Activated naive CD4-positive, alpha-beta T cell treated with anti-CD3 and anti-CD28 coated beads, Interleukin-2, amount 50 U/mL, for 16 hours (primary cell): ENCODE results near the gene SPACA6.
"Not testable (repeated sequence)": the region's sequence is repeated elsewhere in the genome, so short reads cannot be mapped to it uniquely, and the experiment has no call there.

Experiments used
- DNase-seq: peaks from one replicate; pipeline ENCODE4 v3.0.0-alpha.2; 2020

SPACA6 gene

GRCh38 chr19:51706885-51707284 is 13.8 kb downstream of the SPACA6 start:
- DNase-seq: no peak

GRCh38 chr19:51708811-51709210 is 15.7 kb downstream of the SPACA6 start:
- no peak for DNase-seq

GRCh38 chr19:51709575-51709974 is 16.4 kb downstream of the SPACA6 start:
- no peak for DNase-seq

DNA sequence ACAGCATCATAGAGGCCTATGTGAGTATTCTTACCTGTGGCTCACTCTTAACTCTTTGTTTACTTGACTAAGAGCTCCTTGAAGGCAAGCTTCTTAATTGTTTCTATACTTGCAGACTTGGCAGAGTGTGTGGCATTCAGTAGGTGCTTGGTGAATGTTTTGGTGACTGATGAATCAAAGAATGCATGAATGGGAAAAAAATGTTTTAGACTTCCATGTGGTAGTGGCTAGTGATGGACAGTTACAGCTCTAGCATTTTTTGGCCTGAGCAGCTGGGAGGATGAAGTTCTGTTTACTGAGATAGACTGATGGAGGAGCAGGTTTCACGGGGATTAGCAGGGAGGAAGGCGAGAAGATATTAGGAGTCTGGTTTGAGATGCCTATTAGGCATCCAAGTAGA is 17.0 kb downstream of the SPACA6 start:
- DNase-seq: no peak

DNA sequence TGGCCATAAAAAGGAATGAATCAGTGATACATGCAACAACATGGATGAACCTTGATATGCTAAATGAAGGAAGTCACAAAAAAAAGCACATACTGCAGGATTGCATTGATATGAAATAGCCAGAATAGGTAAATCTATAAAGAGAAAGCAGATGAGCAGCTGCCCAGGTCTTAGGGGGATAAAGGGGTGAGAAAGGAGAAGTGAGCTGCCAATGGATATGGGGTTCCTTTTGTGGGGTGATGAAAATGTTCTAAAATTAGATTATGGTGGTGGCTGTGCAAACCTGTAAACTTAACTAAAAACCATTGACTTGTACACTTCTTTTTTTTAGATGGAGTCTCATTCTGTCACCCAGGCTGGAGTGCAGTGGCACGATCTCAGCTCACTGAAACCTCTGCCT is 18.6 kb downstream of the SPACA6 start:
- no peak for DNase-seq

GRCh38 chr19:51712461-51713081 is 19.4 kb downstream of the SPACA6 start:
- no peak for DNase-seq

DNA sequence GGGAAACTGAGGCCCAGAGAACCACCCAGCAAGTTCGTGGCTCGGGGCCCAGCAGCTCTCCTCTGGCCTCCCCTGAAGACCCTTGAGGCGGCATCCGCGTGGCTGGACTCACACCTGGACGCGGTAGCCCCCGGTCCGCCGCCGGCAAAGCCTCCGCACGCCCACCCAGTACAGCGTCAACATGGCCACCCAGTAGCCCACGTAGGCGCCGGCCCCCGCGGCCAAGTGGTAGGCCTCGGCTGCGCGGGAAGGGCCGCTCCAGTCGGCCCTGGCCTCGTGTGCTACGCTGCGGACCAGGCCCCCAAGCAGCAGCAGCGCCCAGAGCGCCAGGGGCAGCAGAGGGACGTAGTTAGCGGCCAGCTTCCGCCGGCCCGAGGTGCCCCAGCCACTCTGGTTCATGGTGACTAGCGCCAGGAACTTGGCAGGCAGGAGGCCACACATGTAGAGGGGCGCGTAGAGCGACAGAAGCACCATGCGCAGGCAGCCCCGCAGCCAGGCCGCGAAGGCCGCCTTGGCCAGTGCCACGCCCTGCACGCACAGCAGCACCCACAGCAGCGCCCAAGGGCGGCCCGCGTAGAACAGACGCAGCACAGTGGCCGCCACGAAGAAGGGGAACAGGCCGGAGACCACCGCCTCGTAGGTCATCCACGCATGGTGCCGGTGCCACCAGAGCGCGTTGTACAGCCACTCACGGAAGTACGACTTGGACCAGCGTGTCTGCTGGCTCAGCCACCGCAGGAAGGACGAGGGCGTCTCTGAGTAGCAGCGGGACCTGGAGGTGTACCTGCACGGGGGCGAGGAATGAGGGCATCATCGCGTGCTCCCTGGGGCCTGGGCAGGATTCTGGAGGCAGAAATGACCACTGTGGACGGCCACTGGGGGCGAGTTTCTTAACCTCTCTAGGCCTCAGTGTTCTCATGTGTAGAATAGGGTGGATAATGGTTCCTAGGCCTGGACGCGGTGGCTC is 20.5 kb downstream of the SPACA6 start:
- no peak for DNase-seq

- DNase-seq: no peak
Measured at GRCh38 chr19:51714848-51715247, 21.7 kb downstream of the SPACA6 start.

DNA sequence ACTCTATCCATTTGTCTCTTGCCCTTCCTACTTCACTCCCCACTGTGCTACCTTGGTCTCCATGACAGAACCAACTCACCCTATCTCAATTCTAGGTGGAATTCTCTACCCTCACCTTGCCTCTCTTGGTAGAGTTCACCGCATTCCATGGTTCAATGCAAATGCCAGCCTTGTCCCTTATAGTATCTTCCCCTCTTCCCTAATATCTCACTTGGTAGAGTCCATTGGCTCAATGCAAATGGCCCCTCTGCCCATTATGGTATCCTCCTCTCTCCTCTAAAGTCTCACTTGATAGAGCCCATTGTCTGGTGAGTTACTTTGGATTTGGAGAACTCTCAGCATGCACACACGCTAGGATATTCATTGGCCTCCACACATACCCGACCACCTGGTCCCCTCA is 22.7 kb downstream of the SPACA6 start:
- DNase-seq: no peak

DNA sequence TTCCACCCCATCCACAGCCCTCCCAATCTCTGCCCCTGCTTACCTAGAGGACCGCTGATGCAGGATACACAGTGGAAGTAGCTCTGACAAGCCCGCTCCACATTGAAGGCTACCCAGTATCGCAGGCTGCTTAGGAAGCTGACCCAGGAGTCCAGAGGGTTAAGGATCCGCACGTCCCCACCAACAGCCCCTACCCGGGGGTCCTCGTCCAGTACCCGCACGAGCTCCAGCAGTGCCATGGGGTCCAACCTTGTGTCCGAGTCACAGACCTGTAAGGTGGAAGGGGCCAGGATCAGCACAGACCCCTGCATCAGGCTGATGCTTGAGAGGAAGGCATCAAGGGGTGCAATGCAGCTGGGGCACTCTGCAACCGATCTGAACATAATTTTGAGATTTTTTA is 23.8 kb downstream of the SPACA6 start:
- no peak for DNase-seq

DNA sequence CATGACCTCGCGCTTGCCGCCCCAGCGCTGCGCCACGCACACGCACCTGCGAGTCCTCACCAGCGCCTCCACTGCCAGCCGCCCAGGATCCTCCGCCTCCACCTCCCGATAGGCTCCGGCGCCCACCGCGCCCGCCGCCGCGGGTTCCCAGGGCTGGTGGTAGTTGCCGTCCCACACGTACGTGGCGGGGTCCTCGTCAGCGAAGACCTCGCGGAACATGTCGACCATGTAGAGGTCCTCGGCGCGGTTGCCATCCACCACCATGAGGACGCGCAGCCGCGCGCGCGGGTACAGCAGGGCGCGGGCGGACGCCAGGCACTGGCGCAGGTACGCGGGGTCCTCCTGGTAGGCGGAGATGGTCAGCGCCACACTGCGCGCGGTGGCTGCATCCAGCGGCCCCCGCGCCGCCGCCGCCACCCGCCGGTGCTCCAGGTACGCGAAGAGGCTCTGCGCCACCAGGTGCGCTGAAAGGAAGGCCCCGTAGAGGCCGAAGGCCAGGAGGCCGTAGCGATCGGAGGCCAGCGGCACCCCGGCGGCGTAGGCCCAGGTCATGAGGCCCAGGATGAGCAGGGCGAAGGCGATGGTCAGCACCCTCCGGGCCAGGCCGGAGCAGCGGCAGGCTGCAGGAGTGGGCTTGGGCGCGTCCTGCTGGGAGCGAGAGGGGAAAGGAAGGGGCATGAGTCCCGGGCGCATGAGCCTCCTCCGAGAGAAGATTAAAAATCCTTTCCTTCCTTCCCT is 26.3 kb downstream of the SPACA6 start:
- DNase-seq: no peak

- no peak for DNase-seq
Measured at GRCh38 chr19:51721905-51722304, 28.8 kb downstream of the SPACA6 start.

GRCh38 chr19:51722492-51722891 is 29.4 kb downstream of the SPACA6 start:
- DNase-seq: no peak

GRCh38 chr19:51724543-51724942 is 31.4 kb downstream of the SPACA6 start:
- DNase-seq: no peak

DNA sequence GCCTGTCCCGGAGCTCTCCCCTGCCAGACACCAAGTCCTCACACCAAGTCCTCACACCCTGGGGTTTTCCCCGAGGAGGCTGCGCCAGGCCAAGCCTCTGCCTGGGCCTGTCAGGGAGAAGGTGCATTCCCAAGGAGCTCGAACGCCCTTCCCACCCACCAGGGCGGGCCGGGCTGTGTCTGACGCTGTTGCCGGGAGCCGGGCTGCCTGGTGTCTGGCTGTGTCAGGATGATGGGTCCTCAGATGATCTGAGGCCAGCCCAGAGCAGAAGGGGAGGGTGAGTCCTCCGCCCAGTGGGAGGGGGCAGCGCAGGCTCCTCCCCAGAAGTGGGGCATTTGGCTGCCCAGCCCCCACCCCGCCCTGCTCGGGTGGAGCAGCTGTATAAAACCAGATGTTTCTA is 32.9 kb downstream of the SPACA6 start:
- DNase-seq: no peak

- no peak for DNase-seq
Measured at GRCh38 chr19:51727349-51727880, 34.3 kb downstream of the SPACA6 start.

DNA sequence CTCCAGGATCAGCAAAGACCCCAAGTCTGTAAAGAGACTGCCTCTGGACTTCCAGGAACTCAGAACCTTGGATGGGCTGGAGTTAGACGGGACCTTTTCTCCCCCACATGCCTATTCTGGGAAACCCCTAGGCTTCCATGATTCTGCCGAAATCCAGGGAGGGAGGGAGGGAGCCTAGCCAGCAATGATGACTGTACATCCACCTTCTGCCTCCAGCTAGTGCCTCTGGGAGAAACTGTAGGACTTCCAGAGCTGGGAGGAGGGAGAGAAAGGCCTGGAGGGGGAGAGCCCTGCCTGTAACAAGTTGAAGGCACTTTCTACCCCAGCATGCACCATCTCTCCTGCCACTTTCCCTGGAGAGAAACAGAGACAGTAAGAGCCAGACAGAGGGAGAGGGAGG is 36.7 kb downstream of the SPACA6 start:
- no peak for DNase-seq

GRCh38 chr19:51733742-51734522 is 40.8 kb downstream of the SPACA6 start:
- no peak for DNase-seq

- DNase-seq: no peak
Measured at GRCh38 chr19:51735759-51736449, 42.8 kb downstream of the SPACA6 start.

GRCh38 chr19:51737389-51737788 is 44.3 kb downstream of the SPACA6 start:
- DNase-seq: no peak

- no peak for DNase-seq
Measured at GRCh38 chr19:51737924-51738323, 44.8 kb downstream of the SPACA6 start.

DNA sequence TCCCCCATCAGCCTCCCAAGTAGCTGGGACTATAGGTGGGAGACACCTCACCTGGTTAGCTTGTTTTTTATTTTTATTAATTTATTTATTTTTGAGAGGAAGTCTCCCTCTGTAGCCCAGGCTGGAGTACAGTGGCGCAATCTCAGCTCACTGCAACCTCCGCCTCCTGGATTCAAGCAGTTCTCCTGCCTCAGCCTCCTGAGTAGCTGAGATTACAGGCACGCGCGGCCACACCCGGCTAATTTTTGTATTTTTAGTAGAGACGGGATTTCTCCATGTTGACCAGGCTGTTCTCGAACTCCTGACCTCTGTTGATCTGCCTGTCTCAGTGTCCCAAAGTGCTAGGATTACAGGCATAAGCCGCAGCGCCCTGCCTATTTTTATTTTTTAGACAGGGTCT is 45.4 kb downstream of the SPACA6 start:
- DNase-seq: not testable (repeated sequence)
